Sigmoid colon (tissue), 4 donors: ENCODE results near the gene FUT3.

Experiments
- CTCF ChIP-seq, 4 experiments: fragments of 450-650 bp in 3 of 4; fragments of 200-600 bp in 1 of 4; IDR thresholded peaks; one replicate each; pipeline ENCODE4 v1.5.1; 2016 to 2019; ENCODE audit warnings: antibody characterized with exemption in 4 of 4, mild to moderate bottlenecking in 3 of 4, moderate library complexity in 2 of 4
- POLR2A ChIP-seq, 2 donors: fragments of 450-650 bp; IDR thresholded peaks; one replicate each; pipeline ENCODE4 v1.6.1; 2016; ENCODE audit warnings: antibody characterized with exemption in 2 of 2, mild to moderate bottlenecking in 2 of 2, moderate library complexity in 2 of 2
- POLR2AphosphoS5 ChIP-seq, 4 donors: sonication (generic); formaldehyde crosslinking; IDR thresholded peaks; one replicate each; pipeline ENCODE4 v1.6.1; 2017; ENCODE audit warnings: antibody characterized with exemption in 4 of 4

- no peak for TF ChIP-seq CTCF (IDR thresholded peaks at IDR 0.05)
- no peak for TF ChIP-seq POLR2A (IDR thresholded peaks at IDR 0.05)
- TF ChIP-seq POLR2AphosphoS5 (IDR thresholded peaks at IDR 0.05), result no peak
Measured at GRCh38 chr19:5821521-5822180, 29.6 kb downstream of the FUT3 start.
